Ectodermal cell (in vitro differentiated cells): Measurements from ENCODE around the gene SEMA3C.

ENCODE experiments used
- H3K27ac ChIP-seq: 2 replicates; pipeline ENCODE4 v1.7.0; 2013; ENCODE audit warnings: mild to moderate bottlenecking, low read depth, low read length; ENCODE audit not compliant: insufficient read depth, poor library complexity, severe bottlenecking
- H3K27me3 ChIP-seq: 2 replicates; pipeline ENCODE4 v1.7.0; 2013; ENCODE audit warnings: mild to moderate bottlenecking, low read length; ENCODE audit not compliant: insufficient read depth, control insufficient read depth, poor library complexity, severe bottlenecking
- H3K36me3 ChIP-seq: one replicate; pipeline ENCODE4 v1.7.0; 2013; ENCODE audit warnings: low read length; ENCODE audit not compliant: control insufficient read depth, insufficient read depth
- H3K4me1 ChIP-seq: one replicate; pipeline ENCODE4 v1.7.0; 2013; ENCODE audit warnings: low read length; ENCODE audit not compliant: control insufficient read depth, insufficient read depth
- H3K4me3 ChIP-seq: 2 replicates; pipeline ENCODE4 v1.7.0; 2013; ENCODE audit warnings: low read depth, low read length, control low read depth; ENCODE audit not compliant: insufficient read depth
- H3K9me3 ChIP-seq: 2 replicates; pipeline ENCODE4 v1.7.0; 2013; ENCODE audit warnings: mild to moderate bottlenecking, low read length, moderate library complexity; ENCODE audit not compliant: control insufficient read depth
- WGBS, 2 experiments: methylation state at CpG; one replicate each; pipeline ENCODE4 v1.1.7; 2013; ENCODE audit warnings: missing lambda C conversion rate in 2 of 2; 5-methylcytosine and 5-hydroxymethylcytosine counted together

The SEMA3C gene

DNA sequence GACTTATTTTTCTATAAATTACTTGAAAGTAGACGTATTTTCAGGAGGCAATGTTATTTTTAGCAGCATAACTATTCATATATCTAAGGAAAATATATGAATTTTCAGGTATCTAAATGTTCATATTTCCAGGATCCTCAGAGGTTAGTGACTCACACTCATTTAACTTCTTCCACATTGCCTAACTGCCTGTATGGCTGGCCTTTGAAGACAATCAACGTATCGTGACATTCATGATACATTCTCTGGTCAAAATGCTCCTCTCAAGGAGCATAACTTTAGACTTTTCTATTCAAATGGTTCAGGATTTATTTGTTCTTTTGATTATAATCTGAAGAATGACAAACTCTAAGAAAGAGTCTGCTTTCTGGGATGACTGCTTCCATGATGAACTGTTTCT, 89.3 kb downstream of the SEMA3C start:
- WGBS, 2 experiments, result 93 to 98% methylated on average over 2 of the region's 3 CpGs
- no peaks in the 10 kb centered on the region for H3K9me3 ChIP-seq
- peaks cover 6% of the 10 kb centered on the region for H3K4me1 ChIP-seq

DNA sequence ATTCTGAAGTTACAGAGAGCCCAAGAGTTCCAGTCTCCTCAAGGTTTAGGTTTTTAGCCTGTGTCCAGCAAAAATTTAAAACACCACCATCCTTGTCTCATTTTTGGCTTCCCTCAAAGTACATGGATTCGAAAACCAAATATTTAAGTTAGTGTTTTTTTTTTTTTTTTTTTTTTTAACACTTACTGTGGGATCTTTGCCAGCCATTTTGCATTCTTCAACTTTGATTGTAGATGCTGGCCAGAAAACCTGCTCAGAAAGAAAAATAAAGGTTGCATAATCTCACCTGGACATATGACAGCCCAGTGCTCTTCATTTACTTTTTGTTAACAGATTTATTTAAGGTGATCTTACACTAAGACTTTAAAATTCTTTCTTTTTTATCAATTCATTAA, 91.6 kb downstream of the SEMA3C start:
- Histone ChIP-seq H3K27me3 (no peaks in the 10 kb centered on the region), H3K4me3 (no peak overlapping the region), H3K9me3 (no peaks in the 10 kb centered on the region), H3K27ac (no peak overlapping the region), H3K4me1 (no peaks in the 10 kb centered on the region), H3K36me3 (no peaks in the 10 kb centered on the region)
- WGBS, 2 experiments, result no CpG with 5 or more reads among the region's 1 CpG

More for the DNA sequence above, 89.3 kb downstream of the SEMA3C start:
- no peak overlapping the region for H3K4me3 ChIP-seq
- no peaks in the 10 kb centered on the region for H3K36me3 ChIP-seq
- H3K27ac ChIP-seq, result no peak overlapping the region
- no peaks in the 10 kb centered on the region for H3K27me3 ChIP-seq

DNA sequence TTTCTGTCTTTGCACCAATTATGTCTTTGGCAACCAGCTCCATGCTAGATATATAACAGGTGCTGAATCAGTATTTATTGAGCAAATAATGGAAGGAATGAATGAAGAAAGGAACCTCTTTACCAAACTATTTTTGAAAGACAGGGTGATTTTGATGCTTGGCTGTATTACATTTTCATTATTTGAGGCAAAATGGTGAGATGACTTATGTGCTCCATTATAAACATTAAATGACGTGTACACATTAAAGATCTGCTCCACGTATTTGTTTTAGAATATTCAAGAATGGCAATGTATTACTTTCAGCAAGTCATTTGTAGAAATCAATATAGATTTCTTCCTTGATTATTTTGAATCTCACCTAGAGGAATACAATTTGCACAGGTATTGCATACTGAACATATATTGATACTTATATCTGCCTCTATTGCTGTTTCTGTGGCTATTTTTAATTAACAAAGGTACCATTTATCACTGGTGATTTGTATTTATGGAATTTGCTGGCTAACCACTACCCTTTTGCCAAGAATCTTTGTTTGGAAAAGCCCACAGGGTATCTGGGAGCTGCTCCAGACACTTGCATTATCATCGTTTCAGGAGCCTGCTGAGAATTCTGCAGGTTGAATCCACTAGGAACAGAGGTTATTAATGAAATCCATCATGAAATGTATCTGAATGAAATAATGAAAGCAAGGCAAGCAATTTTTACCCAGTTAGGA, 92.2 kb downstream of the SEMA3C start:
- no peaks in the 10 kb centered on the region for H3K36me3 ChIP-seq
- no peaks in the 10 kb centered on the region for H3K4me1 ChIP-seq
- no peaks in the 10 kb centered on the region for H3K27me3 ChIP-seq
- H3K9me3 ChIP-seq, result no peaks in the 10 kb centered on the region
- no peak overlapping the region for H3K27ac ChIP-seq
- 77 to 89% methylated on average over 1 of the region's 3 CpGs for WGBS, 2 experiments
- H3K4me3 ChIP-seq, result no peak overlapping the region

DNA sequence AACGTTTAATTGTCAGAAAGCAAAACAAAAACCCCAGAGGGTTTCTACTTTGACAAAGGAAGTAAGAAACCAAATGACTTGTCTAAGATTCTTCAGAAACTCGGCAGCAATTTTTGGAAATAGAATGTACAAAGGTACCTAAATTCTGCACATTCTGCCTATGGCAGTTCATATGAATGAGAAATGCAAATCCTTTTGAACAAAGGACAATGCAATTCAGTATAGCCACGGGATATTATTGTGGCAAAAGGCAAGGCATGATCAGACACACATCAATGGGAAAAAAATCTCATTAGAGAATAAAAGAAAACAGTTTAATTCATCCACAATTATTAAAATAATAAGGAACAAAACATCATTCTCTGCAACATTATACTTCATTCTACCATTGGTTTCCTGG, 93.4 kb downstream of the SEMA3C start:
- Histone ChIP-seq H3K36me3 (no peaks in the 10 kb centered on the region), H3K4me1 (no peaks in the 10 kb centered on the region), H3K27ac (no peak overlapping the region), H3K27me3 (no peaks in the 10 kb centered on the region), H3K9me3 (no peaks in the 10 kb centered on the region), H3K4me3 (no peak overlapping the region)
- WGBS, 2 experiments, result 95 to 96% methylated on average over 3 of the region's 3 CpGs

DNA sequence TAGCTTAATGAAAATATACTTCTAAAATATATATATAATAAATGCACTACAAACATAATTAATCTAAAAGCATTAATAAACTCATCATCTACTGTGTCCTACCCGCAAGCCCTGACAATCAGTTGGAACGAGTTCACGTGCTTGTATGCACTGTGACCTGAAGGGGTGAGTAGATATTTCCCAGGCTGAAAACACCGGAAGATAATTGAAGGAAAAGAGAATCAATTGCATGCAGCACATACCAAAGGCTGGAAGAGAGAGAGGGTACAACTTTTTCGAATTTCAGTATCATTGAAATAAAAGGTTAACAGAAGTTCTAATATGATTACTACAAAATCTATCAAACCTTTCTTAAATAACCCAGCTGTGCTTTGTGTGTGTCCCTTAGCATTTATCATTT, 94.6 kb downstream of the SEMA3C start:
- no peak overlapping the region for H3K4me3 ChIP-seq
- WGBS, 2 experiments, result 93 to 96% methylated on average over 4 to 5 of the region's 5 CpGs
- H3K4me1 ChIP-seq, result no peaks in the 10 kb centered on the region
- H3K27ac ChIP-seq, result no peak overlapping the region
- no peaks in the 10 kb centered on the region for H3K27me3 ChIP-seq
- no peaks in the 10 kb centered on the region for H3K9me3 ChIP-seq
- H3K36me3 ChIP-seq, result no peaks in the 10 kb centered on the region

DNA sequence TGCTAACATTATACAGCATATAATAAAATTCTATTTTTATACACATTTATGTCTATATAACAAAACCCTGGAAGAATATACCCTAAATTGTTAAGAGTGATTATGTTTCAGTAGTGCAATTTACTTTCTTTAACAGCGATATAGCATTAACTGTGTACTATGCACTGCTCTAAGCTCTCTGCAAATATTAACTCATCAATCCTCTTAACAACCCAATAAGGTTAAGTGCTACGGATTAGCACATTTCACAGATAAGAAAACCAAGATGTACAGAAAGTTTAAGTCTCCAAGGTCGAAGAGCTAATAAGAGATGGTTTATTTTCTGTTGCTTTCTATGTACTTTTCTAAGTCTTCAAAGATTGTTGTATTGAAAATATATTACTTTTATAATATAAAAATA, 95.8 kb downstream of the SEMA3C start:
- H3K27ac ChIP-seq, result no peak overlapping the region
- no peaks in the 10 kb centered on the region for H3K27me3 ChIP-seq
- no peak overlapping the region for H3K4me3 ChIP-seq
- H3K36me3 ChIP-seq, result no peaks in the 10 kb centered on the region
- no peaks in the 10 kb centered on the region for H3K4me1 ChIP-seq
- H3K9me3 ChIP-seq, result no peaks in the 10 kb centered on the region
- WGBS, 2 experiments, result 100% methylated on average over 2 to 3 of the region's 3 CpGs

DNA sequence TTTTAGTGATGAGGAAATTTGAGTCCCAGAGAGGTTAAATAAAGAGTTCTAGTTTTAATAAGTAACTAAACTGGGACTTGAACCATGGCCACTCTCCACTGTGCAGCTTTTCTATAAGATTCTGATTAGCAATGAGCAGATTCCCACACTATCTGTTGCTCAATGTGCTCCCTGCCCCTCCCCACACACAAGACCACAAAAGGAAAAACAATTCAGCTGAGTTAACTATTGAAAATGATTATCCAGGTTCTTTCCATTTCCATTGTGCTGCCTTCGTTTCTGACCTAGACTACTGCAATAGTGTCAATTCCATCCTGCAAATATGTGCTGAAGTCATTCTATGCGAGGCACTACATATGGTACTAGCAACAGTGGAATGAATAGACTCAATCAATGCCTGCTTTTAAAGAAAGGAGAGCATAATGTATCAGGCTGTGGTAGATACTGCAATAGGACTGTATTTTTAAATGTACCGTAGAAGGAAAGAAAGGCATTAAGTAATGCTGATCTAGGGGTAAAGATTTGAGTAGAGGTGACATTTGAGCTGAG, 97.0 kb downstream of the SEMA3C start:
- Histone ChIP-seq H3K4me1 (no peaks in the 10 kb centered on the region), H3K27ac (no peak overlapping the region), H3K9me3 (no peaks in the 10 kb centered on the region), H3K36me3 (no peaks in the 10 kb centered on the region), H3K27me3 (no peaks in the 10 kb centered on the region), H3K4me3 (no peak overlapping the region)
- WGBS, 2 experiments, result 94 to 97% methylated on average over 3 of the region's 3 CpGs

DNA sequence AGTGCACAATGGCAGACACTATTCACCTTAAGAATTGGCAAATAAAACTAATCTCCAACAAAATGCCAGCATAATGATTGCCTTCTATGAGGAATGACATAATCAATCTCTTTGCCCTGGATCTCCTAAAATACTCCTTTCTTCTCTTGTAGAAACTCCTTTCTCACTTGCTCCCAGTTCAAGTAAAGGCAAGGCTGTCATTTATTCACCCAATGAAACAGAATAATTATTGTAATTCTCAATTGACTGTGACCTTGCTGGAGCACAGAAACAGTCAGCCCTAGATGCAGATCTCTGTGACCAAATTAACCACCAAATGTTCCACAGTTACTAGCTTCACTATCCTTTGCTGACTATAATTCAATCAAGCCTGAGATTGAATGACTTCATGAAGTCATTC, 99.3 kb downstream of the SEMA3C start:
- Histone ChIP-seq H3K27ac (no peak overlapping the region), H3K9me3 (no peaks in the 10 kb centered on the region), H3K36me3 (no peaks in the 10 kb centered on the region), H3K27me3 (no peaks in the 10 kb centered on the region), H3K4me1 (no peaks in the 10 kb centered on the region), H3K4me3 (no peak overlapping the region)

DNA sequence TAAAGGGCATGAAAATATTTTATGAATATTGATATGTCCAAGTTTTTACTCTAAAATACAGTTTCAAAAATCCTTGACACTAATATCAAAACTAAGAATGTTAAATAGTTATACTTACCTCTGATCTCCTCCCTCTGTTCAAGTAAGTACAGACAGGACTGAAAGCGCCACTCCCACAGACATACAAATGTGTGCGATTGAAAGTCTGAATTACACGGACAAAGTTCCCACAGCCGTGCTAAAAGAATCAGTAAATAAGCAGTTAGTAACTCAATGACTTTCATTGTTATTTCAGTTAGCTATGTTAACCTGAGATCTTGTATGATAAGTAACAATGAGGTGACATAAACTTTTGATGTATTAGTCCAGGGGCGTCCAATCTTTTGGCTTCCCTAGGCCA, 100.7 kb downstream of the SEMA3C start:
- Histone ChIP-seq H3K36me3 (no peaks in the 10 kb centered on the region), H3K27me3 (no peaks in the 10 kb centered on the region), H3K27ac (no peak overlapping the region), H3K4me1 (no peaks in the 10 kb centered on the region), H3K4me3 (no peak overlapping the region), H3K9me3 (no peaks in the 10 kb centered on the region)
- WGBS, 2 experiments, result 88 to 97% methylated on average over 5 of the region's 5 CpGs

DNA sequence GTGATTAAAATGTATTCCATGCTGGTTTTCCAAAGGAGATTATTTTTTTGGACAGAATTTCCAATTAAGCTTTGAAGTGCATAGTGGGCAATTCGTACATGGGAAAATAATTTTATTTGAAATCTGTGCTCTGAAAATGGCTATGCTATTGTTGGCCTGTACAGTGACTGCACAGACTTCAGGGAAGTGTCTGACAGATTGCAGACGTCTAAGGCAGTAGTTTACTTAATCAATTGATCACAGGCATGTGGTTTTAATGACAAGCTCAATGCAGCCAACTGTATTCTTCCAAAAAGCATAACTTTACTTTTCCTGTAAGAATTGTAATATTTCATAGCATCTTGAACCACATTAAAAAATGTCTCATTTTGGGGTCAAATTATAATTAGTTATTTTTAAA, 102.0 kb downstream of the SEMA3C start:
- 87 to 92% methylated on average over 2 of the region's 2 CpGs for whole genome bisulfite sequencing, 2 experiments
- no peaks in the 10 kb centered on the region for H3K36me3 ChIP-seq
- no peaks in the 10 kb centered on the region for H3K27me3 ChIP-seq
- no peaks in the 10 kb centered on the region for H3K4me1 ChIP-seq
- no peak overlapping the region for H3K4me3 ChIP-seq
- H3K27ac ChIP-seq, result no peak overlapping the region
- H3K9me3 ChIP-seq, result no peaks in the 10 kb centered on the region
